Mucosa of gallbladder (tissue), 1 donor: ENCODE results near the gene B3GNT7. TPM values are rescaled to one million over a fixed set of nuclear protein-coding genes. Genes with fewer than 3 reads are reported as not detected.
"Not testable (repeated sequence)": the region's sequence is repeated elsewhere in the genome, so short reads cannot be mapped to it uniquely, and the experiment has no call there.

ENCODE experiments used
- DNase-seq: peaks from one replicate; pipeline ENCODE4 v3.0.0-alpha.2; 2020; ENCODE audit warnings: low spot score
- total RNA-seq: library from RNA; stranded (reverse); gene quantifications from one replicate; pipeline ENCODE4 v1.2.1, GENCODE V29; 2021
- donor health status: DM: no; HTN: no; CAD: no.

The B3GNT7 gene
- total RNA-seq, 1 donor from 2014 or later, result 281 TPM

DNA sequence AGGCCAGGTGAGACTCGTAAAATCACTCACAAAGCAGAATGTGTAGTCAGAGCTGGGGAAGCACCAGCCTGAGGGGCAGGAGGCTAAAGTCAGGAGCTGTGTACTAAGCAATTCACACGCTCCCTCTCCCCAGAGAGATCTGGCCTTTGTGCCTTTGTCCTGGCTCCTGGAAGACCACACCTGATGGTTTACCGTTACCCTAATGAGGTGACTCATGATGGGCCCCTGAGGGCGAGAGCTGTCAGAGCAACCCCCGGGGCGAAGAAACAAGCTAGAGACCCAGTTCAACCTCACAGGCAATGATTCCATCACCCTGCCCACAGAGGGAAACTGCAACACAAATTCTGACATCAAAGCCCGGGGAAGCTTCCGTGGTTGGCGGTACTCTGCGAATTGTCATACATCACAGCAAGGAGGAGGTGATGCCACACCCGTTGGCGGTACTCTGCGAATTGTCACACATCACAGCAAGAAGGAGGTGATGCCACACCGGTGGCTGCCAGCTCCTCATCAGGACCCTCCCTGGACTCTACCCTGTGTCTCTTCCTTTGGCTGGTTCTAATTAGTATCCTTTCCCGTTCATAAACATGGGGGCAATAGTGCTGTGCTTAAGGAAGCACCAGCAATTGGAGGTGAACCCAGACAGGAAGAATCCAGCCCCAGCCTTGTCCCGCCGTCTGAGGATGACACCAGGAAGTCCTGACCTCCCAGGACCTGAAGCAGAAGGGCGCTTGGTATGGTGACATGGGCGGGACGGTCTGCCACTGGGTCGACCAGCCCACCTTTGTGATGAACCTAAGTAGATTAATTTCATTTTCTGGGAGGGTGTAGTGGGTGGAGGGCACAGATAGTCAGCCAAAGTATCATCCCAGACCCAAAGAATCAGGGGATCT is 30.5 kb downstream of the B3GNT7 start:
- DNase-seq, result no peak

GRCh38 chr2:231427116-231427515 is 31.6 kb downstream of the B3GNT7 start:
- no peak for DNase-seq

DNA sequence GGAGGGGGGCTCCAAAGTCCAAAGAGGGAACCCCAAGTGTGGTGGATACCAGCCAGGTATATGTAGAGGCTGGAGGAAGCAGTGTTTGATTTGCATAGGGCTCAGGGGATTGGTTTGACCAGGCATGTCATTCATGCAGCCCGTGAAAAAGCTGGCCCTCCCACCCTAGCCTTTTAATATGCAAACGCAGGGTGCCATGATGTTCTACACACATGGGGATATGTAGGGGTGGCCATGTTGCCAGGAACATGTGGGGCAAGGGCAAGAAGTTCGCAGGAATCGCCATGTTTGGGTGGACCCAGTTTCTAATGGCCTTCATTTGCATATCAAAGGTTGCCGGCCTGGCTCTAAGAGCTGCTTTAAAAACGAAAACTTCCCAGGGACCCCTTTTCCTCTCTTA is 33.6 kb downstream of the B3GNT7 start:
- DNase-seq, result no peak

DNA sequence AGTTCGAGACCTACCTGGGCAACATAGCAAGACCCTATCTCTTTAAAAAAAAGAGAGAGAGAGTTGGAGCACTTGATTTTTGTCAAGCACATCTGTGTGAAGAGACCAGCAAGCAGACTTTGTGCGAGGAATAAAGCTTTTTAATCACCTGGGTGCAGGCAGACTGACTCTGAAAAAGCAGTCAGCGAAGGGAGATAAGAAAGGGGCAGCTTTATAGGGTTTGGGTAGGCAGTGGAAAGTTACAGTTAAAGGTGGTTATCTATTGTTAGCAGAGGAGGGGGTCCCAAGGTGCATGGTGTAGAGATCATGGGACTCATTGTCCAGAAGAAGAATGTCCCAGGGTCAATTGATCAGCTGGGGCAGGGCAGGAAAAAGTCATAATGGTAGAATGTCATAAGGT is 34.4 kb downstream of the B3GNT7 start:
- DNase-seq, result no peak

DNA sequence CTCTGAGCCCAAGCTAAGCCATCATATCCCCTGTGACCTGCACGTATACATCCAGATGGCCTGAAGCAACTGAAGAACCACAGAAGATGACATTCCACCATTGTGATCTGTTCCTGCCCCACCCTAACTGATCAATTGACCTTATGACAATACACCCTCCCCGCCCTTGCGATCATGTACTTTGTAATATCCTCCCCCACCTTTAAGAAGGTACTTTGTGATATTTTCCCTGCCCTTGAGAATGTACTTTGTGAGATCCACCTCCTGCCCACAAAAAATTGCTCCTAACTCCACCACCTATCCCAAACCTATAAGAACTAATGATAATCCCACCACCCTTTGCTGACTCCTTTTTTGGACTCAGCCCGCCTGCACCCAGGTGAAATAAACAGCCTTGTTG is 34.9 kb downstream of the B3GNT7 start:
- not testable (repeated sequence) for DNase-seq

DNA sequence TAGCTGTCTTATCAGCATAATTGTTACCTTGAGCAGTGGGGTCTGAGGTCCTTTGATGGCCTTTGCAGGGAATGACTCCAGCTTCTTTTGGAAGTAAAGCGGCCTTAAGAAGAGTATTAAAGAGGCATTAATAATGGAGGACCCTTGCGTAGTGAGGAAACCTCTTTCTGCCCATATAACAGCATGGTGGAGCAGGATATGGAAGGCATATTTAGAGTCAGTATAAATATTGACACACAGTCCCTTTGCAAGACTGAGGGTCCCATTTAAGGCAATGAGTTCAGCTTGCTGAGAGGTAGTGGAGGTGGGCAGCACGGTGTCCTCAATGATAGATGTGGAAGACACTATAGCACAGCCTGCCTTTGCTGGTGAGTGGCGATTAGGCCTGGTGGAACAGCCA is 36.1 kb downstream of the B3GNT7 start:
- no peak for DNase-seq

DNA sequence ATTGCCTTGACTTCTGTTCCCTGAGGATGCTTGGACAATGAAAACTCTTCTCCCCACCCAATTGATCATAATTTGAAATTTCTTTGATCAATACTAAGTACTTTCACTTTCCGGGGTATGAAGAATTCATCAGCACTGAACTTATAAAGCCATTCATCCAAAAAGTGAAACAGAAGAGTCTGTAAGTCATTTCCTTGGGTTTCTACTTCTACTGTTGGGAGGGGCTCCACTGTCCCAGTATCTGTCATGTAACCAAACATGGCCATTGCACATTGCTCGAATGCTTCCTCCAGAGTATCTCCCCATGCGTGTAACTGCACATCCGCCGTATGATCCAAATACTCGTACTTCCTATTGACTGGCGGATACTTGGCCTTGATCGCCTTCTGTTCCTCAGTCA is 38.5 kb downstream of the B3GNT7 start:
- DNase-seq, result no peak

- no peak for DNase-seq
Measured at GRCh38 chr2:231436957-231437356, 41.4 kb downstream of the B3GNT7 start.

DNA sequence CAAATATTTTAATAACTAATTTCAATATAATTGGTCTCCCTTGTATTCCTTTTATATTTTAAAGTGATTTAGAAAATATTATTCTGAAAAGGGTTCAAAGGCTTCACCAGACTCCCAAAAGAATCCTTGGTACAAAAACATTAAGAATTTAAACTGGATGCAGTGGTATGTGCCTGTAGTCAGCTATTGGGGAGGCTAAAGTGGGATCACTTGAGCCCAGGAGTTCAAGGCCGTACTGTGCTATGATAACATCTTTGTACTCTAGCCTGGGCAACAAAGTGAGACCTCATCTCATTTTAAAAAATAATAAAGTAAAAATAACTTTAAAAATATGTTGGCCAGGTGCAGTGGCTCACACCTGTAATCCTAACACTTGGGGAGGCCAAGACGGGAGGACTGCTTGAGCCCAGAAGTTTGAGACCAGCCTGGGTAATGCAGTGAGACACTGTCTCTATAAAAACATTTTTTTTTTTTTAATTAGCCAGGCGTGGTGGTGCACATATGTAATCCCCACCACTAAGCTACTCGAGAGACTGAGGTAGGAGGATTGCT is 54.1 kb downstream of the B3GNT7 start:
- DNase-seq, result no peak

GRCh38 chr2:231450548-231450989 is 55.1 kb downstream of the B3GNT7 start:
- DNase-seq, result no peak

Other genes starting within 250 kb of the B3GNT7 start
- gene ARMC9, start 197.1 kb upstream of the B3GNT7 start, total RNA-seq, result 19.2 TPM
- 263 TPM for gene NCL, start 68.8 kb downstream of the B3GNT7 start, total RNA-seq
- gene NMUR1, start 134.7 kb downstream of the B3GNT7 start, total RNA-seq, result 1.1 TPM
- not detected for gene TEX44, start 197.2 kb downstream of the B3GNT7 start, total RNA-seq